Activated T-helper 1 cell treated with Interleukin-2 at 50 U/mL for 16 hours (primary cell): Measurements from ENCODE around the gene KLRC3.
"Not testable (repeated sequence)": the region's sequence is repeated elsewhere in the genome, so short reads cannot be mapped to it uniquely, and the experiment has no call there.

Source experiments
- DNase-seq: peaks from one replicate; pipeline ENCODE4 v3.0.0-alpha.2; 2020; ENCODE audit warnings: low read depth

Gene KLRC3

GRCh38 chr12:10420334-10420733, at the start of gene KLRC3:
KLRC3 (minus strand) TSS chr12:10420595; CDS start chr12:10420550, 45 bp downstream.
- DNase-seq: not testable (repeated sequence)

- no peak for DNase-seq
Measured at GRCh38 chr12:10469701-10470100, 49.3 kb upstream of the KLRC3 start.

- no peak for DNase-seq
Measured at GRCh38 chr12:10466311-10466710, 45.9 kb upstream of the KLRC3 start.

- no peak for DNase-seq
Measured at GRCh38 chr12:10457760-10458159, 37.4 kb upstream of the KLRC3 start.

- no peak for DNase-seq
Measured at GRCh38 chr12:10456856-10457255, 36.5 kb upstream of the KLRC3 start.

- DNase-seq: no peak
Measured at GRCh38 chr12:10455766-10456165, 35.4 kb upstream of the KLRC3 start.

- no peak for DNase-seq
Measured at GRCh38 chr12:10454531-10454930, 34.1 kb upstream of the KLRC3 start.

- no peak for DNase-seq
Measured at GRCh38 chr12:10453156-10453555, 32.8 kb upstream of the KLRC3 start, which contains the start of gene KLRC1. KLRC1 (minus strand) TSS chr12:10453377; CDS start chr12:10451156, 2,221 bp downstream.

- no peak for DNase-seq
Measured at GRCh38 chr12:10448236-10448635, 27.8 kb upstream of the KLRC3 start.

- not testable (repeated sequence) for DNase-seq
Measured at GRCh38 chr12:10446052-10446451, 25.7 kb upstream of the KLRC3 start.

GRCh38 chr12:10441144-10441543, 20.7 kb upstream of the KLRC3 start:
- not testable (repeated sequence) for DNase-seq

GRCh38 chr12:10439608-10440274, 19.3 kb upstream of the KLRC3 start:
- DNase-seq: not testable (repeated sequence)

- DNase-seq: not testable (repeated sequence)
Measured at GRCh38 chr12:10437601-10438000, 17.2 kb upstream of the KLRC3 start.

- not testable (repeated sequence) for DNase-seq
Measured at GRCh38 chr12:10435816-10436215, 15.4 kb upstream of the KLRC3 start, which contains the start of gene KLRC2. KLRC2 (minus strand) TSS chr12:10436010; CDS start chr12:10435986, 24 bp downstream.

GRCh38 chr12:10430623-10431022, 10.2 kb upstream of the KLRC3 start:
- not testable (repeated sequence) for DNase-seq

GRCh38 chr12:10425938-10426337, 5.5 kb upstream of the KLRC3 start:
- not testable (repeated sequence) for DNase-seq

GRCh38 chr12:10424260-10424899, 4.0 kb upstream of the KLRC3 start:
- not testable (repeated sequence) for DNase-seq

GRCh38 chr12:10422159-10422558, 1.8 kb upstream of the KLRC3 start:
- not testable (repeated sequence) for DNase-seq

- DNase-seq: no peak
Measured at GRCh38 chr12:10409392-10409791, 11.0 kb downstream of the KLRC3 start, which contains the start of gene KLRC4. KLRC4 (minus strand) TSS chr12:10409757; CDS start chr12:10409575, 182 bp downstream.

GRCh38 chr12:10408842-10409241, 11.6 kb downstream of the KLRC3 start:
- no peak for DNase-seq

- DNase-seq: no peak
Measured at GRCh38 chr12:10406725-10407124, 13.7 kb downstream of the KLRC3 start.

- DNase-seq: no peak
Measured at GRCh38 chr12:10405294-10405693, 15.1 kb downstream of the KLRC3 start.

- DNase-seq: no peak
Measured at GRCh38 chr12:10404798-10405197, 15.6 kb downstream of the KLRC3 start.
